Esophagus squamous epithelium (tissue), 5 donors: ENCODE results near the gene UCHL1. TPM values are rescaled to one million over a fixed set of nuclear protein-coding genes. Genes with fewer than 3 reads are reported as not detected.

Source experiments
- DNase-seq: peaks from one replicate; lab custom pipeline; 2025; lab: John Stamatoyannopoulos, UW
- H3K27ac ChIP-seq, 4 donors: fragments of 200-600 bp; sonication (generic); one replicate each; pipeline ENCODE4 v1.5.1; 2016 to 2019; ENCODE audit warnings: mild to moderate bottlenecking in 1 of 4
- H3K27me3 ChIP-seq, 4 donors: fragments of 200-600 bp; sonication (generic); 1 replicate in 3 of 4; 2 replicates in 1 of 4; pipeline versions ENCODE4 v1.5.1 to v1.6.0; 2017 to 2021; ENCODE audit warnings: antibody characterized with exemption in 1 of 4
- H3K36me3 ChIP-seq, 3 donors: fragments of 200-600 bp; sonication (generic); one replicate each; pipeline ENCODE4 v1.5.1; 2016 to 2019
- H3K4me1 ChIP-seq, 3 donors: fragments of 200-600 bp; sonication (generic); one replicate each; pipeline ENCODE4 v1.5.1; 2017 to 2019
- H3K4me3 ChIP-seq, 4 donors: fragments of 200-600 bp; sonication (generic); 1 replicate in 3 of 4; 2 replicates in 1 of 4; pipeline ENCODE4 v1.5.1; 2016 to 2019; ENCODE audit warnings: mild to moderate bottlenecking in 2 of 4, moderate library complexity in 1 of 4
- H3K9me3 ChIP-seq, 3 donors: fragments of 200-600 bp; sonication (generic); one replicate each; pipeline ENCODE4 v1.5.1; 2016 to 2019
- POLR2A ChIP-seq, 4 donors: fragments of 450-650 bp; IDR thresholded peaks; one replicate each; pipeline ENCODE4 v1.6.1; 2017; ENCODE audit warnings: antibody characterized with exemption in 4 of 4, mild to moderate bottlenecking in 4 of 4, moderate library complexity in 3 of 4
- WGBS, 2 donors: methylation state at CpG; one replicate each; pipeline ENCODE4 v1.1.5; 2018; 5-methylcytosine and 5-hydroxymethylcytosine counted together
- intact Hi-C: fragments of 100-400 bp; cut with DNase I; formaldehyde crosslinking; loops from one replicate; pipeline ENCODE4 v1.15.0; 2022
- total RNA-seq, 4 donors: library from RNA; depleted of rRNA; stranded (reverse); fragments of >200 nt; gene quantifications; one replicate each; pipeline ENCODE4 v1.1.0, GENCODE V29; 2016
- TF ChIP-seq, protein P1 (sequence below), 6 experiments: fragments of 450-650 bp in 4 of 6; fragments of 200-600 bp in 2 of 6; sonication (generic) in 2 of 6; IDR thresholded peaks; one replicate each; pipeline ENCODE4 v1.5.1; 2016 to 2019; ENCODE audit warnings: antibody characterized with exemption in 6 of 6, mild to moderate bottlenecking in 4 of 6, moderate library complexity in 4 of 6
- donor health status: DM: yes; HTN: yes; CAD: no.

The UCHL1 gene
- 1 to 10 TPM; 3.9 to 9.6 (median 9.0) TPM for total RNA-seq

DNA sequence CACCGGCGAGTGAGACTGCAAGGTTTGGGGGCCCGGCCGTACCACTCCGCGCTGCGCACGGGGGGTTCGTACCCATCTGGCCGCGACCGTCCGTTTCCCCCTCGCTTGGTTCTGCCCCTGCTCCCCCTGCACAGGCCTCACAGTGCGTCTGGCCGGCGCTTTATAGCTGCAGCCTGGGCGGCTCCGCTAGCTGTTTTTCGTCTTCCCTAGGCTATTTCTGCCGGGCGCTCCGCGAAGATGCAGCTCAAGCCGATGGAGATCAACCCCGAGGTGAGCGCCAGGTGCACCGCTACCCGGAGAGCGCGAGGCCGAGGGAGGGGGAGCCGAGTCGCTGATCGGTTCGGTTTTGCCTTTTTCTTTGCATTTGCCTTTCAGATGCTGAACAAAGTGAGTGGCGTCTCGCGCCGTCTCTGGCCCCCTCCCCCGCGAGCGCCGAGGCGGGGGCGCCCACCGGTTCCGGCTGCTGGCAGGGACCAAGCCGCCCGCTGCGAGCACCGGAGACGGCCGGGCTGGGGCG lies at the start of gene UCHL1:
TSS of gene UCHL1 (plus strand) at position 189 of the 517 bp plus-strand sequence. CDS start at position 238, 49 bp downstream.
- no peaks in the 10 kb centered on the region for H3K9me3 ChIP-seq
- TF ChIP-seq, protein P1, sequence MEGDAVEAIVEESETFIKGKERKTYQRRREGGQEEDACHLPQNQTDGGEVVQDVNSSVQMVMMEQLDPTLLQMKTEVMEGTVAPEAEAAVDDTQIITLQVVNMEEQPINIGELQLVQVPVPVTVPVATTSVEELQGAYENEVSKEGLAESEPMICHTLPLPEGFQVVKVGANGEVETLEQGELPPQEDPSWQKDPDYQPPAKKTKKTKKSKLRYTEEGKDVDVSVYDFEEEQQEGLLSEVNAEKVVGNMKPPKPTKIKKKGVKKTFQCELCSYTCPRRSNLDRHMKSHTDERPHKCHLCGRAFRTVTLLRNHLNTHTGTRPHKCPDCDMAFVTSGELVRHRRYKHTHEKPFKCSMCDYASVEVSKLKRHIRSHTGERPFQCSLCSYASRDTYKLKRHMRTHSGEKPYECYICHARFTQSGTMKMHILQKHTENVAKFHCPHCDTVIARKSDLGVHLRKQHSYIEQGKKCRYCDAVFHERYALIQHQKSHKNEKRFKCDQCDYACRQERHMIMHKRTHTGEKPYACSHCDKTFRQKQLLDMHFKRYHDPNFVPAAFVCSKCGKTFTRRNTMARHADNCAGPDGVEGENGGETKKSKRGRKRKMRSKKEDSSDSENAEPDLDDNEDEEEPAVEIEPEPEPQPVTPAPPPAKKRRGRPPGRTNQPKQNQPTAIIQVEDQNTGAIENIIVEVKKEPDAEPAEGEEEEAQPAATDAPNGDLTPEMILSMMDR (IDR thresholded peaks at IDR 0.05), result no peak
- no peak for TF ChIP-seq POLR2A (IDR thresholded peaks at IDR 0.05)
- no peak for DNase-seq
- H3K27ac ChIP-seq, result no peak within 1 kb of the TSS
- peak within 1 kb of the TSS; percentile 39 to 75 (median 46) for H3K4me3 ChIP-seq
- WGBS, 2 donors, result 2 to 6% methylated on average over 14 to 22 of the region's 55 CpGs
- H3K4me1 ChIP-seq, result peaks cover 14 to 18% (median 16%) of the 10 kb centered on the region in 3 donors
- peaks cover 8 to 66% (median 11%) of the 10 kb centered on the region in 4 donors for H3K27me3 ChIP-seq
- no peaks in the 10 kb centered on the region for H3K36me3 ChIP-seq
- intact Hi-C loops, result no loop called here

GRCh38 chr4:41207291-41207831 lies 49.4 kb upstream of the UCHL1 start:
- H3K4me1 ChIP-seq, result peaks cover 0 to 44% (median 0%) of the 10 kb centered on the region in 3 donors

GRCh38 chr4:41209187-41209586 lies 47.5 kb upstream of the UCHL1 start:
- H3K9me3 ChIP-seq, result no peaks in the 10 kb centered on the region
- no peak for TF ChIP-seq POLR2A (IDR thresholded peaks at IDR 0.05)
- TF ChIP-seq, protein P1 (IDR thresholded peaks at IDR 0.05), result no peak
- no peak overlapping the region for H3K27ac ChIP-seq
- peaks cover 0 to 6% (median 0%) of the 10 kb centered on the region in 4 donors for H3K27me3 ChIP-seq
- no peak for DNase-seq
- intact Hi-C loops, result no loop called here
- H3K4me3 ChIP-seq, result no peak overlapping the region
- H3K4me1 ChIP-seq, result peaks cover 0 to 42% (median 0%) of the 10 kb centered on the region in 3 donors
- H3K36me3 ChIP-seq, result no peaks in the 10 kb centered on the region
- 72 to 77% methylated on average over 5 of the region's 5 CpGs for WGBS, 2 donors

More at GRCh38 chr4:41207291-41207831, 49.4 kb upstream of the UCHL1 start:
- TF ChIP-seq, protein P1 (IDR thresholded peaks at IDR 0.05), result no peak
- no peak for TF ChIP-seq POLR2A (IDR thresholded peaks at IDR 0.05)
- H3K4me3 ChIP-seq, result no peak overlapping the region
- H3K9me3 ChIP-seq, result no peaks in the 10 kb centered on the region
- intact Hi-C loops, result no loop called here
- no peak for DNase-seq
- no peak overlapping the region for H3K27ac ChIP-seq
- H3K27me3 ChIP-seq, result no peaks in the 10 kb centered on the region
- H3K36me3 ChIP-seq, result no peaks in the 10 kb centered on the region

DNA sequence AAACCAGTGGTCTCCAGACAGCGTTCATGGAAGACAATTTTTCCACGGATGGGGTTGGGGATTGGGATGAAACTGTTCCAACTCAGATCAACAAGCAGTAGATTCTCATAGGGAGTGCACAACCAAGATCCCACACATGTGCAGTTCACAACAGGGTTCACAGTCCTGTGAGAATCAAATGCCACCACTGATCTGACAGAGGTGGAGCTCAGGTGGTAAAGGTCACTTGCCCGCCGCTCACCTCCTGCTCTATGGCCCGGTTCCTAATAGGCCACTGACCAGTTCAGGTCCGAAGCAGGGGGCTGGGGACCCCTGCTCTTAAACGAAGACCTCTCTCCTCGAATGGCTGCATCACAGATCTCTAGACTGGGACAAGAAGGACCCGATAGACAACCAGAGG lies 46.8 kb upstream of the UCHL1 start:
- TF ChIP-seq, protein P1 (IDR thresholded peaks at IDR 0.05), result no peak
- no peak for TF ChIP-seq POLR2A (IDR thresholded peaks at IDR 0.05)
- Histone ChIP-seq H3K27me3 (peaks cover 0 to 6% (median 0%) of the 10 kb centered on the region in 4 donors), H3K9me3 (no peaks in the 10 kb centered on the region), H3K4me1 (peaks cover 0 to 39% (median 4%) of the 10 kb centered on the region in 3 donors), H3K4me3 (no peak overlapping the region), H3K36me3 (no peaks in the 10 kb centered on the region), H3K27ac (no peak overlapping the region)
- 84 to 86% methylated on average over 3 of the region's 9 CpGs for WGBS, 2 donors
- intact Hi-C loops, result loop anchor here (5.0 kb wide), 1 partner anchor 233 kb away; no protein-coding TSS in a partner anchor
- no peak for DNase-seq

DNA sequence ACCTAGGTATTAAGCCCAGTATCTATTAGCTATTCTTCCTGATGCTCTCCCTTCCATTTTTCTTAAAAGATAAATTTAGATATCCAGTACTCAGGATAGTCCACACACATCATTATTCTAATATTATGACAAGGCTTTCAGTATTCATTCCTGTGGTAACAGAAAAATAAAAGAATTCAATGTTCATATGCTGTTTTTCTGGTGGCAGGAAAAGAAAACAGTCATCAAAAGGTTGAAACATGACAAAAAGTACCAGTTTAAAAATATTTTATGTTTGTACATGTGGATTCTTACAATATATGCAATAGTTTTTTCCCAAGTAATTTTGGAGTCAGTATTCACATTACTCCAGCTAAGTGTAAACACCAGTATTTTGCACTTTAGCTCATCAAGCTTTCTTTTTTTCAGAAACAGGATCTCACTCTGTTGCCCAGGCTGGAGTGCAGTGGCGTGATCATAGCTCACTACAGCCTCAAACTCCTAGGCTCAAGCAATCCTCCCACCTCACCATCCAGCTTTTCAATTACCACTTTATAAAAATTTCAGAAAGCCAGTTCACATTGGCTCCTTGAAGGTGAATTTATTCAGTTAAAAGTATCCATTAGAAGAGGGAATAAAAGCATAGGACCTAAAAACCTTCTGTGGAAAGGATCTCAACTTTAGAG lies 44.6 kb upstream of the UCHL1 start:
- no peak for DNase-seq
- 94 to 100% methylated on average over 1 of the region's 1 CpG for WGBS, 2 donors
- Histone ChIP-seq H3K27ac (no peak overlapping the region), H3K27me3 (peaks cover 0 to 6% (median 0%) of the 10 kb centered on the region in 4 donors), H3K9me3 (no peaks in the 10 kb centered on the region), H3K36me3 (no peaks in the 10 kb centered on the region), H3K4me3 (peak overlapping the region in 2 of 4 donors; percentile 89 to 96), H3K4me1 (peaks cover 0 to 47% (median 14%) of the 10 kb centered on the region in 3 donors)
- TF ChIP-seq POLR2A (IDR thresholded peaks at IDR 0.05), result no peak
- TF ChIP-seq, protein P1 (IDR thresholded peaks at IDR 0.05), result no peak
- intact Hi-C loops, result loop anchor here (5.0 kb wide), 1 partner anchor 235 kb away; no protein-coding TSS in a partner anchor
